ENCODE data around the gene DBT. TPM values are rescaled to one million over a fixed set of nuclear protein-coding genes. Genes with fewer than 3 reads are reported as not detected.

Gene DBT
- total RNA-seq, 1 experiment from 2014 or later: 20.3 TPM

- Histone ChIP-seq H3K9me3 (ENCODE audit: control insufficient read depth, low read depth, low read length) (no peaks in the 10 kb centered on the region), H3K14ac (ENCODE audit: insufficient read depth, low read length) (no peak overlapping the region), H3K4me1 (ENCODE audit: insufficient read depth, low read length) (no peaks in the 10 kb centered on the region), H2AK5ac (ENCODE audit: insufficient read length, low read length) (no peak overlapping the region), H3K79me2 (ENCODE audit: insufficient read depth, low read length) (no peaks in the 10 kb centered on the region), H2BK20ac (ENCODE audit: low read depth, low read length, poor library complexity, severe bottlenecking) (no peak overlapping the region), H2BK15ac (ENCODE audit: low read depth, low read length) (no peak overlapping the region), H4K8ac (replicated peaks; ENCODE audit: insufficient read length, low read depth, low read length) (no peak overlapping the region), H3K56ac (ENCODE audit: insufficient read length, low read depth, low read length) (no peak overlapping the region), H3K18ac (ENCODE audit: insufficient read length, low read depth, low read length) (no peak overlapping the region), H3K23ac (ENCODE audit: insufficient read length, low read depth, low read length) (no peak overlapping the region), H2BK12ac (ENCODE audit: insufficient read length, low read depth, low read length) (no peak overlapping the region), H4K20me1 (ENCODE audit: control insufficient read depth, insufficient read depth, insufficient read length) (no peaks in the 10 kb centered on the region), H4K91ac (ENCODE audit: insufficient read length, low read depth, low read length) (no peak overlapping the region), H3K27me3 (ENCODE audit: insufficient read depth, low read length) (no peaks in the 10 kb centered on the region), H2BK120ac (ENCODE audit: low read depth, low read length, poor library complexity, severe bottlenecking) (no peak overlapping the region), H3K4me2 (ENCODE audit: insufficient read depth, insufficient read length, low read length) (no peak overlapping the region), H3K79me1 (ENCODE audit: insufficient read depth, low read depth, low read length, poor library complexity, severe bottlenecking) (no peaks in the 10 kb centered on the region), H3T11ph (ENCODE audit: low read length) (no peak overlapping the region), H3K27ac (ENCODE audit: insufficient read length, low read depth, low read length) (no peak overlapping the region), H3K9ac (ENCODE audit: extremely low read depth, insufficient read length, low read length) (no peak overlapping the region), H3K4ac (ENCODE audit: low read depth, low read length) (no peak overlapping the region), H2AFZ (ENCODE audit: low read length) (no peak overlapping the region), H4K5ac (ENCODE audit: insufficient read length, low read depth, low read length) (no peak overlapping the region), H3K23me2 (ENCODE audit: insufficient read length, low read depth, low read length, poor library complexity, severe bottlenecking) (no peaks in the 10 kb centered on the region), H2BK5ac (ENCODE audit: insufficient read length, low read length) (no peak overlapping the region)
- no peak for DNase-seq
- no peak overlapping the region for H3K4me3 Mint-ChIP-seq
- no peaks in the 10 kb centered on the region for H3K27me3 Mint-ChIP-seq (ENCODE audit: low read depth)
- no peaks in the 10 kb centered on the region for H3K4me1 Mint-ChIP-seq
- H3K9me3 Mint-ChIP-seq: no peaks in the 10 kb centered on the region
- TF ChIP-seq, protein P1, sequence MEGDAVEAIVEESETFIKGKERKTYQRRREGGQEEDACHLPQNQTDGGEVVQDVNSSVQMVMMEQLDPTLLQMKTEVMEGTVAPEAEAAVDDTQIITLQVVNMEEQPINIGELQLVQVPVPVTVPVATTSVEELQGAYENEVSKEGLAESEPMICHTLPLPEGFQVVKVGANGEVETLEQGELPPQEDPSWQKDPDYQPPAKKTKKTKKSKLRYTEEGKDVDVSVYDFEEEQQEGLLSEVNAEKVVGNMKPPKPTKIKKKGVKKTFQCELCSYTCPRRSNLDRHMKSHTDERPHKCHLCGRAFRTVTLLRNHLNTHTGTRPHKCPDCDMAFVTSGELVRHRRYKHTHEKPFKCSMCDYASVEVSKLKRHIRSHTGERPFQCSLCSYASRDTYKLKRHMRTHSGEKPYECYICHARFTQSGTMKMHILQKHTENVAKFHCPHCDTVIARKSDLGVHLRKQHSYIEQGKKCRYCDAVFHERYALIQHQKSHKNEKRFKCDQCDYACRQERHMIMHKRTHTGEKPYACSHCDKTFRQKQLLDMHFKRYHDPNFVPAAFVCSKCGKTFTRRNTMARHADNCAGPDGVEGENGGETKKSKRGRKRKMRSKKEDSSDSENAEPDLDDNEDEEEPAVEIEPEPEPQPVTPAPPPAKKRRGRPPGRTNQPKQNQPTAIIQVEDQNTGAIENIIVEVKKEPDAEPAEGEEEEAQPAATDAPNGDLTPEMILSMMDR (conservative IDR thresholded peaks at IDR 0.05): no peak
- peaks cover 8 to 64% (median 53%) of the 10 kb centered on the region in 3 experiments for H3K36me3 Mint-ChIP-seq (ENCODE audit: insufficient read depth in 1 of 3, low read depth in 3 of 3)
- no CpG with 5 or more reads among the region's 4 CpGs for WGBS (ENCODE audit: extremely low coverage, insufficient read length, low lambda C conversion rate)
- H3K27ac Mint-ChIP-seq: no peak overlapping the region
These were observed 108.4 kb downstream of the DBT start for GRCh38 chr1:100141192-100141591.

All from H9 (cell line).